ENCODE data around the gene FRY.

GRCh38 chr13:32162395-32163005 lies 130.9 kb downstream of the FRY start:
- no peak for TF ChIP-seq CTCF (IDR thresholded peaks at IDR 0.05; ENCODE audit: low read depth, low read length)
- TF ChIP-seq EZH2phosphoT487 (IDR thresholded peaks at IDR 0.05; ENCODE audit: low read depth): no peak
